COR-L47 (cell line): Measurements from ENCODE around the gene KRTAP10-1.
"Not testable (repeated sequence)": the region's sequence is repeated elsewhere in the genome, so short reads cannot be mapped to it uniquely, and the experiment has no call there.

Source experiments
- DNase-seq: peaks from one replicate; lab custom pipeline; 2025; lab: John Stamatoyannopoulos, UW

KRTAP10-1 gene

GRCh38 chr21:44503006-44503889 lies 36.7 kb downstream of the KRTAP10-1 start:
- DNase-seq, result not testable (repeated sequence)

GRCh38 chr21:44502171-44502958 lies 37.6 kb downstream of the KRTAP10-1 start:
- no peak for DNase-seq

GRCh38 chr21:44500111-44500510 lies 39.9 kb downstream of the KRTAP10-1 start:
- no peak for DNase-seq

- no peak for DNase-seq
These were observed 40.4 kb downstream of the KRTAP10-1 start for GRCh38 chr21:44499631-44500030.

- DNase-seq, result peak; percentile 17
These were observed 40.8 kb downstream of the KRTAP10-1 start for GRCh38 chr21:44499211-44499560.

GRCh38 chr21:44498280-44499210 lies 41.5 kb downstream of the KRTAP10-1 start:
- no peak for DNase-seq

- peak; percentile 74 for DNase-seq
These were observed 42.3 kb downstream of the KRTAP10-1 start for GRCh38 chr21:44497703-44498126.

- DNase-seq, result peak; percentile 56
These were observed 43.1 kb downstream of the KRTAP10-1 start for GRCh38 chr21:44496564-44497550.

GRCh38 chr21:44495611-44496563 lies 44.1 kb downstream of the KRTAP10-1 start:
- DNase-seq, result no peak

- DNase-seq, result no peak
These were observed 45.0 kb downstream of the KRTAP10-1 start for GRCh38 chr21:44494956-44495355.

GRCh38 chr21:44494418-44494817 lies 45.6 kb downstream of the KRTAP10-1 start:
- no peak for DNase-seq

GRCh38 chr21:44492567-44493385 lies 47.2 kb downstream of the KRTAP10-1 start:
- DNase-seq, result no peak

- no peak for DNase-seq
These were observed 49.2 kb downstream of the KRTAP10-1 start for GRCh38 chr21:44490816-44491215.

GRCh38 chr21:44490405-44490804 lies 49.6 kb downstream of the KRTAP10-1 start:
- DNase-seq, result no peak

GRCh38 chr21:44489962-44490361 lies 50.0 kb downstream of the KRTAP10-1 start:
- no peak for DNase-seq
